SH-SY5Y (cell line): ENCODE results near the gene PYHIN1.

ENCODE experiments used
- GATA2 ChIP-seq: IDR thresholded peaks from 2 replicates; pipeline ENCODE4 v1.6.1; 2011; ENCODE audit warnings: mild to moderate bottlenecking, low read depth, low read length
- GATA3 ChIP-seq: IDR thresholded peaks from 2 replicates; pipeline ENCODE4 v1.6.1; 2011; ENCODE audit warnings: low read depth, mild to moderate bottlenecking, low read length, moderate library complexity

PYHIN1 gene

GRCh38 chr1:159015440-159015909 is 84.1 kb downstream of the PYHIN1 start:
- TF ChIP-seq GATA3, result no peak
- TF ChIP-seq GATA2, result no peak

- no peak for TF ChIP-seq GATA2
- no peak for TF ChIP-seq GATA3
Observed at GRCh38 chr1:159023723-159024122, 92.4 kb downstream of the PYHIN1 start.

- no peak for TF ChIP-seq GATA2
- no peak for TF ChIP-seq GATA3
Observed at GRCh38 chr1:159025043-159025442, 93.7 kb downstream of the PYHIN1 start.
